Measurements from ENCODE around the gene CAPN12. TPM values are rescaled to one million over a fixed set of nuclear protein-coding genes. Genes with fewer than 3 reads are reported as not detected.
"Not testable (repeated sequence)": the region's sequence is repeated elsewhere in the genome, so short reads cannot be mapped to it uniquely, and the experiment has no call there.

Gene CAPN12
- total RNA-seq, 1 experiment from 2014 or later = 8.8 TPM

DNA sequence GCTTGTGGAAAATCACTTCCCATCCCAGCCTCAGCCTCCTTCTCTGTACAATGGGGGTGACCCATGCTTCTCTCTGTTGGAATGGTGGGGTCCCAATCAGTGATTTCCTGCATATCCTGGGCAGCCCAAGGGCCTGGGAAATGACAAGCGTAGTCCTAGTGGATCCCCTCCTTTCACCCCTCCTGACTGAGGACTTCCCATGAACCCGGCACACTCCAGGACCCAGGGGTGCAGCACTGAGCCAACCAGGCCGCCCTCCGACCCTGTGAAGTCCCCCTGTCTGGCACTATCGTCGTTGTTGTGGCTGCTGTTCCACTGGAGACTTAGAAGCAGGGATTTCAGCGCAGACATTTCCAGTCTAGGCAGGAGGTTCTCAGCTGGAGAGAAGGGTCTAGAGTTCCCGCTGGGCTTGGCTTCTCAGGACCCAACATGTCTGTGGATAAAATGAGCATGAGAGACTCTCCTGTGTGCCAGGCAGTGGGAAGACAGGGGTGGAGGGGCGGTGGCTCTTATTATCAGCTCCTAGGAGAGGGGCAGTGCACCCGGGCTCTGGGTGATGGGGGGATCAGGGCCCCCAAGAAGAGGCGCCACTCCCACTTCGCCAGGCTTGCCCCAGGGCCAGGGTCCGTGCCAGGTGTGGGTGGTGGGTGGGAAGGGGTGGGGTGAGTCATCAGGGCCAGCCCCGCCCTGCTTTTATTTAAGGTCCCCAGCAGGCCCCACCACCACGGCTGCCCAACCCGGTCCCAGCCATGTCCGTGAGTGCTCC is 44.4 kb upstream of the CAPN12 start, which contains the start of gene LGALS7B (continued):
- TF ChIP-seq, protein P1, sequence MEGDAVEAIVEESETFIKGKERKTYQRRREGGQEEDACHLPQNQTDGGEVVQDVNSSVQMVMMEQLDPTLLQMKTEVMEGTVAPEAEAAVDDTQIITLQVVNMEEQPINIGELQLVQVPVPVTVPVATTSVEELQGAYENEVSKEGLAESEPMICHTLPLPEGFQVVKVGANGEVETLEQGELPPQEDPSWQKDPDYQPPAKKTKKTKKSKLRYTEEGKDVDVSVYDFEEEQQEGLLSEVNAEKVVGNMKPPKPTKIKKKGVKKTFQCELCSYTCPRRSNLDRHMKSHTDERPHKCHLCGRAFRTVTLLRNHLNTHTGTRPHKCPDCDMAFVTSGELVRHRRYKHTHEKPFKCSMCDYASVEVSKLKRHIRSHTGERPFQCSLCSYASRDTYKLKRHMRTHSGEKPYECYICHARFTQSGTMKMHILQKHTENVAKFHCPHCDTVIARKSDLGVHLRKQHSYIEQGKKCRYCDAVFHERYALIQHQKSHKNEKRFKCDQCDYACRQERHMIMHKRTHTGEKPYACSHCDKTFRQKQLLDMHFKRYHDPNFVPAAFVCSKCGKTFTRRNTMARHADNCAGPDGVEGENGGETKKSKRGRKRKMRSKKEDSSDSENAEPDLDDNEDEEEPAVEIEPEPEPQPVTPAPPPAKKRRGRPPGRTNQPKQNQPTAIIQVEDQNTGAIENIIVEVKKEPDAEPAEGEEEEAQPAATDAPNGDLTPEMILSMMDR (IDR thresholded peaks at IDR 0.05 in 2 of 3, conservative IDR thresholded peaks at IDR 0.05 in 1 of 3; ENCODE audit: borderline replicate concordance in 1 of 3, insufficient read depth in 1 of 3, low read depth in 2 of 3, low read length in 2 of 3) = no peak
- TF ChIP-seq TCF7L2 (IDR thresholded peaks at IDR 0.05; ENCODE audit: borderline replicate concordance, extremely low read depth, insufficient read depth, insufficient read length) (no peak), ZNF274 (IDR thresholded peaks at IDR 0.05; ENCODE audit: low read depth, low read length) (no peak), CEBPB (IDR thresholded peaks at IDR 0.05; ENCODE audit: low read depth) (no peak), POLR2A (IDR thresholded peaks at IDR 0.05; ENCODE audit: borderline replicate concordance, extremely low read depth, insufficient read depth, insufficient read length) (no peak), FOSL1 (IDR thresholded peaks at IDR 0.05; ENCODE audit: low read depth) (no peak), SP1 (IDR thresholded peaks at IDR 0.05; ENCODE audit: low read depth) (no peak), SIN3A (IDR thresholded peaks at IDR 0.05; ENCODE audit: low read depth) (no peak), EZH2 (IDR thresholded peaks at IDR 0.05) (no peak)
- TF ChIP-seq, protein P2, sequence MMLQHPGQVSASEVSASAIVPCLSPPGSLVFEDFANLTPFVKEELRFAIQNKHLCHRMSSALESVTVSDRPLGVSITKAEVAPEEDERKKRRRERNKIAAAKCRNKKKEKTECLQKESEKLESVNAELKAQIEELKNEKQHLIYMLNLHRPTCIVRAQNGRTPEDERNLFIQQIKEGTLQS (IDR thresholded peaks at IDR 0.05) = no peak

DNA sequence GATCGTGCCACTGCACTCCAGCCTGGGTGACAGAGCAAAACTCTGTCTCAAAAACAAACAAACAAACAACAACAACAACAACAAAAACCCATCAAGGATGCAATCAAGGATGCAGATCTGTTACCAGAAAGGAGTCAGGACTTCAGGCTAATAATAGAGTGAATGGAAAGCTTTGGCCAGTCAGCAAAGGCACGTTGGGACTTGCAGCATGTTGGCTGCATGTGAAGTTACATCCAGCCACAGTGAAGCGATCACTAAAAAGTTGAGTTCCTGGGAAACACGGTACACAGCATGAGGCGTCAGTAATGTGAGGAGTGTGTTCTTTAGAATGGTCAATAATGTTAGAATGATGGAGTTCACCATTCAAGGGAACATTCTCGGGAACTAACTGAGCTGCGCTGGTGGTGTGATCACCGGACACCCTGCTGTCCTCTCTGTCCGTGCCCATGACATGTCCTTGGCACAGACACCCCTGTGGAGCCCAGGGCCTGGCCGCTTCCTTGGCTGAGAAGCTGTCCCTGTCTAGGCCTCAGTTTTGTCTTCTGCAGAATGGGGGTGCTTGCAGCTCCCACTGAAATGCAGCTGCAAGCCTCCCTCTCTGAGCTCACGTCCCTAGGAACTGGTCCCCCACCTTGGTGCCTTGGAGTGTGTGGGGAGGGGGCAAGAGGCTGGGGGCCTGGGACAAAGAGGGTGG is 42.4 kb upstream of the CAPN12 start:
- Histone ChIP-seq H3K9me3 (ENCODE audit: control insufficient read depth in 1 of 2, insufficient read depth in 1 of 2, low read depth in 1 of 2, low read length in 2 of 2) (no peaks in the 10 kb centered on the region), H3K4me1 (ENCODE audit: control insufficient read depth in 1 of 2, insufficient read depth in 2 of 2, low read length in 2 of 2) (no peaks in the 10 kb centered on the region), H3K4me3 (replicated peaks in 1 of 2; ENCODE audit: low read depth in 1 of 2, low read length in 2 of 2) (no peak overlapping the region), H3K9me2 (ENCODE audit: insufficient read depth) (no peaks in the 10 kb centered on the region), H3K27me3 (ENCODE audit: insufficient read depth, low read length) (no peaks in the 10 kb centered on the region), H2AFZ (ENCODE audit: low read depth, low read length, poor library complexity, severe bottlenecking) (no peak overlapping the region), H3K9ac (ENCODE audit: low read length) (no peak overlapping the region), H3K4me2 (ENCODE audit: low read length) (no peak overlapping the region), H3K79me2 (ENCODE audit: insufficient read depth, low read length) (no peaks in the 10 kb centered on the region), H3K27ac (ENCODE audit: low read depth, low read length) (no peak overlapping the region), H4K20me1 (ENCODE audit: insufficient read depth) (no peaks in the 10 kb centered on the region), H3K36me3 (ENCODE audit: control insufficient read depth in 1 of 2, insufficient read depth in 2 of 2, low read length in 2 of 2) (no peaks in the 10 kb centered on the region)
- CTCF ChIA-PET = interaction anchor here (2.5 kb wide), 1 partner anchor 17 kb away, joined by 10 read pairs; no protein-coding TSS in a partner anchor
- no peak for DNase-seq (ENCODE audit: low read depth, low spot score)
- ATAC-seq = no peak
- TF ChIP-seq, protein P3, sequence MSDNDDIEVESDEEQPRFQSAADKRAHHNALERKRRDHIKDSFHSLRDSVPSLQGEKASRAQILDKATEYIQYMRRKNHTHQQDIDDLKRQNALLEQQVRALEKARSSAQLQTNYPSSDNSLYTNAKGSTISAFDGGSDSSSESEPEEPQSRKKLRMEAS (IDR thresholded peaks at IDR 0.05) = no peak
- no peak for TF ChIP-seq TCF7L2 (IDR thresholded peaks at IDR 0.05; ENCODE audit: borderline replicate concordance, extremely low read depth, insufficient read depth, insufficient read length)
- TF ChIP-seq ZFX (IDR thresholded peaks at IDR 0.05) = no peak
- no peak for TF ChIP-seq ZNF274 (IDR thresholded peaks at IDR 0.05; ENCODE audit: low read depth, low read length)
- no TSS peak for BruUV-seq (replicated peaks)
- POLR2A ChIA-PET = no interaction called here
- intact Hi-C loops (cut with micrococcal nuclease) = no loop called here
- RAD21 ChIA-PET (ENCODE audit: low non-redundant PET in 1 of 2, low total read pairs in 2 of 2, uncharacterized antibody in 2 of 2, unreplicated experiment in 2 of 2) = no interaction called here

DNA sequence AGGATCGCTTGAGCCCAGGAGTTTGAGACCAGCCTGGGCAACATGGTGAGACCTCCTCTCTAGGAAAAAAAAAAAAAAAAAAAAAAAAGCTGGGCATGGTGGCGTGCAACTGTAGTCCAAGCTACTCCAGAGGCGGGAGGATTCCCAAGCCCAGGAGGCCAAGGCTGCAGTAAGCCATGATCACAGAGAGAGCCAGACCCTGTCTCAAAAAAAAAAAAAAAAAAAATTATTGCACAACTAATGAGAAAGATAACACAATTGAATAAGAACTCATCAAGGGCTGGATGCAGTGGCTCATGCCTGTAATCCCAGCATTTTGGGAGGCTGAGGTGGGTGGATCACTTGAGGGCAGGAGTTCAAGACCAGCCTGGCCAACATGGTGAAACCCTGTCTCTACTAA is 41.8 kb upstream of the CAPN12 start:
- H3K9ac ChIP-seq (ENCODE audit: low read length); H3K9me3 ChIP-seq (ENCODE audit: control insufficient read depth in 1 of 2, insufficient read depth in 1 of 2, low read depth in 1 of 2, low read length in 2 of 2); H4K20me1 ChIP-seq (ENCODE audit: insufficient read depth); intact Hi-C loops (cut with micrococcal nuclease); H3K27ac ChIP-seq (ENCODE audit: low read depth, low read length); H3K79me2 ChIP-seq (ENCODE audit: insufficient read depth, low read length); H3K4me2 ChIP-seq (ENCODE audit: low read length); ATAC-seq; BruUV-seq (replicated peaks); H3K4me1 ChIP-seq (ENCODE audit: control insufficient read depth in 1 of 2, insufficient read depth in 2 of 2, low read length in 2 of 2); POLR2A ChIA-PET; H3K9me2 ChIP-seq (ENCODE audit: insufficient read depth); RAD21 ChIA-PET (ENCODE audit: low non-redundant PET in 1 of 2, low total read pairs in 2 of 2, uncharacterized antibody in 2 of 2, unreplicated experiment in 2 of 2); H3K27me3 ChIP-seq (ENCODE audit: insufficient read depth, low read length); DNase-seq (ENCODE audit: low read depth, low spot score); H3K36me3 ChIP-seq (ENCODE audit: control insufficient read depth in 1 of 2, insufficient read depth in 2 of 2, low read length in 2 of 2); H2AFZ ChIP-seq (ENCODE audit: low read depth, low read length, poor library complexity, severe bottlenecking); H3K4me3 ChIP-seq (replicated peaks in 1 of 2; ENCODE audit: low read depth in 1 of 2, low read length in 2 of 2): not testable (repeated sequence)
- CTCF ChIA-PET = interaction anchor here (2.5 kb wide), 1 partner anchor 17 kb away, joined by 10 read pairs; no protein-coding TSS in a partner anchor
